Neural crest cell (in vitro differentiated cells): ENCODE results near the gene CLSTN2. TPM values are rescaled to one million over a fixed set of nuclear protein-coding genes. Genes with fewer than 3 reads are reported as not detected.

Experiments
- DNase-seq: peaks from one replicate; pipeline ENCODE4 v3.0.0; 2021; ENCODE audit warnings: low read depth, mixed read lengths, low spot score
- H3K27ac Mint-ChIP-seq: one replicate; pipeline ENCODE4 v1.8.0; 2021; ENCODE audit warnings: mild to moderate bottlenecking, mixed read lengths; ENCODE audit not compliant: unreplicated experiment
- H3K27me3 Mint-ChIP-seq: 2 replicates; pipeline ENCODE4 v1.8.0; 2021; ENCODE audit warnings: low read depth, mild to moderate bottlenecking, mixed read lengths
- H3K36me3 Mint-ChIP-seq: 2 replicates; pipeline ENCODE4 v1.8.0; 2021; ENCODE audit warnings: low read depth, mild to moderate bottlenecking, mixed read lengths
- H3K4me1 Mint-ChIP-seq: 2 replicates; pipeline ENCODE4 v1.8.0; 2021; ENCODE audit warnings: mixed read lengths
- H3K4me3 Mint-ChIP-seq: one replicate; pipeline ENCODE4 v1.8.0; 2021; ENCODE audit warnings: mild to moderate bottlenecking, mixed read lengths
- H3K9me3 Mint-ChIP-seq: 2 replicates; pipeline ENCODE4 v1.8.0; 2021; ENCODE audit warnings: mixed read lengths
- total RNA-seq: library from RNA; stranded (reverse); gene quantifications from 2 replicates; pipeline ENCODE4 v1.2.1, GENCODE V29; 2021
- TF ChIP-seq, protein P1 (sequence below): fragments of 200-600 bp; sonication (generic); conservative IDR thresholded peaks from 2 replicates; pipeline ENCODE4 v1.5.0; 2021; ENCODE audit warnings: antibody characterized with exemption, mild to moderate bottlenecking

Gene CLSTN2
- total RNA-seq, 1 donor from 2014 or later, result 1.9 TPM

DNA sequence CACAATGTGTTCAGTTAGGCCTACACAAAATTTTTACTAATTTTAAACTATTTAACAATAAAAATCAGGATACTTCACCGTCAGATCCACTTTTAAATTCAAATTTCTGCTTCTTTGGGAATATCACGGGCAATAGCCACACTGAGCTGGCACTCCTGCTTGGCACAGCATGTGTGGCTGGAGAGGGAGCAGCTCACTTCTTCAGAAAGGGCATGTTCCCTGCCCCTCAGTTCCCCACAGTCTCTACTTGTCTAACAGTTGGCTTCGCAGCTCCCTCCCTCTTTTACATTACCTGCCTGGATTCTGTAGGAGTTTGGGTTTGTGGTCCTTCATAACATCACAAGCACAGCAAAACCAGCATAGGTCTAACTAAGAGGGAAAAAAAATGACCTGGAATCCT is 666.9 kb downstream of the CLSTN2 start:
- H3K27me3 Mint-ChIP-seq, result no peaks in the 10 kb centered on the region
- H3K4me3 Mint-ChIP-seq, result no peak overlapping the region
- H3K36me3 Mint-ChIP-seq, result no peaks in the 10 kb centered on the region
- H3K9me3 Mint-ChIP-seq, result peaks cover 7% of the 10 kb centered on the region
- H3K27ac Mint-ChIP-seq, result no peak overlapping the region
- TF ChIP-seq, protein P1, sequence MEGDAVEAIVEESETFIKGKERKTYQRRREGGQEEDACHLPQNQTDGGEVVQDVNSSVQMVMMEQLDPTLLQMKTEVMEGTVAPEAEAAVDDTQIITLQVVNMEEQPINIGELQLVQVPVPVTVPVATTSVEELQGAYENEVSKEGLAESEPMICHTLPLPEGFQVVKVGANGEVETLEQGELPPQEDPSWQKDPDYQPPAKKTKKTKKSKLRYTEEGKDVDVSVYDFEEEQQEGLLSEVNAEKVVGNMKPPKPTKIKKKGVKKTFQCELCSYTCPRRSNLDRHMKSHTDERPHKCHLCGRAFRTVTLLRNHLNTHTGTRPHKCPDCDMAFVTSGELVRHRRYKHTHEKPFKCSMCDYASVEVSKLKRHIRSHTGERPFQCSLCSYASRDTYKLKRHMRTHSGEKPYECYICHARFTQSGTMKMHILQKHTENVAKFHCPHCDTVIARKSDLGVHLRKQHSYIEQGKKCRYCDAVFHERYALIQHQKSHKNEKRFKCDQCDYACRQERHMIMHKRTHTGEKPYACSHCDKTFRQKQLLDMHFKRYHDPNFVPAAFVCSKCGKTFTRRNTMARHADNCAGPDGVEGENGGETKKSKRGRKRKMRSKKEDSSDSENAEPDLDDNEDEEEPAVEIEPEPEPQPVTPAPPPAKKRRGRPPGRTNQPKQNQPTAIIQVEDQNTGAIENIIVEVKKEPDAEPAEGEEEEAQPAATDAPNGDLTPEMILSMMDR, result no peak
- DNase-seq, result no peak
- no peaks in the 10 kb centered on the region for H3K4me1 Mint-ChIP-seq

DNA sequence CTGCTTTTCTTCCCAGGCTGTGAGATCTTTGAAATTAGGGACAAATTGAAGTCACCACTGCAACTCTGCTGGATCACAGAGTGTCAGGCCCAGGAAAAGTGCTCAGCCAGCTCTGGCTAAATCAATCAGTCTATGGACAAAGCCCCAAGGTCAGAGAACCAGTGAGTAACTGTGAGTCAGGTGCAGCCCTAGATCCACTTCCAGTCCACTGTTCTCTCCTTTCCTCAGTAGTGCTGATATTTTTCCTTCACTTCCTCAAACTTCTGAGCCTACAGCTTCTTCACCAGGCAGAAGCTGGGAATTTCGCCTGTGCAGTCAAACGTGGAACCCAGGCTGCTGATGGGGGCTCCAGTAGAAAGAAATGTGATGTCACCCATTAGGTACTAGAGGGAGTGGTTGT is 667.8 kb downstream of the CLSTN2 start:
- Mint-ChIP-seq H3K27me3 (peaks cover 3% of the 10 kb centered on the region), H3K27ac (no peak overlapping the region), H3K36me3 (no peaks in the 10 kb centered on the region), H3K4me1 (no peaks in the 10 kb centered on the region), H3K4me3 (no peak overlapping the region), H3K9me3 (peaks cover 11% of the 10 kb centered on the region)
- TF ChIP-seq, protein P1, result no peak
- no peak for DNase-seq

DNA sequence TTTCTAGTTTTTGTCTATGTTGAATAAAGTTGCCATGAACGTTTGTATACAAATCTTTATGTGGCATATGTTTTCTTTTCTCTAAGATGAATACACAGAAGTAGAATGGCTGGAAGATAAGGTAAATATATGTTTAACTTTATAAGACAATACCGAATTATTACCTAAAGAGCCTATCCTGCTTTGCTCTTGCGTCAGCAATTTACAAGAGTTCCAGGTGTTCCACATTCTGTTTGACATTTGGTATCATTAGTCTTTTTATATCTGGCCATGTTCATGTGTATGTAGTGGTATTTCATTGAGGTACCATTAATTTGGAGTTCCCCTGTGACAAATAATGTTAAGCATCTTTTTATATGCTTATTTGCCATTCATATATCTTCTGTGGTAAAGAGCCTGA is 668.8 kb downstream of the CLSTN2 start:
- H3K4me3 Mint-ChIP-seq, result no peak overlapping the region

DNA sequence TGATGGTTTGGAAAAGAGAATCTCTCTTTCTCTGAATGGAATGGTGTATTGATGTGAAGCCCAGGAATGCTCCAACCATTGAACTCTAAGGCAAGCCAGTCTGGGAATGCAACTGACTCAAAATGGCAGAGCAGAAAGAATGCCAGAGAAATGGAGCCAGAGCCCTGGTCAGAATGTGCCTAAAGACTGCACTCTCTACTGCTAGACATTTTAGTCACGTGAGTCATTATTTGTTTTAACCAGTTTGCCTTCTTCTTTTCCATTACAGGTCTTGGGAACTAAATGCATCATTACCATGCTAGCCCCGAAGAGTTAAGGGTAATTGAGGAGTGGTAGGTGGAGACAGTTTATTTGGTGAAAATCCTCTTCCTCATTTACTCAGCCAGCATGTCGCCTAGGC is 675.6 kb downstream of the CLSTN2 start:
- H3K4me1 Mint-ChIP-seq, result no peaks in the 10 kb centered on the region
- TF ChIP-seq, protein P1, result no peak
- peaks cover 22% of the 10 kb centered on the region for H3K27me3 Mint-ChIP-seq
- no peaks in the 10 kb centered on the region for H3K36me3 Mint-ChIP-seq
- peaks cover 14% of the 10 kb centered on the region for H3K9me3 Mint-ChIP-seq
- no peak overlapping the region for H3K27ac Mint-ChIP-seq
- H3K4me3 Mint-ChIP-seq, result no peak overlapping the region
- DNase-seq, result no peak

More for the DNA sequence above, 668.8 kb downstream of the CLSTN2 start:
- TF ChIP-seq, protein P1, result no peak
- peaks cover 12% of the 10 kb centered on the region for H3K9me3 Mint-ChIP-seq
- H3K36me3 Mint-ChIP-seq, result no peaks in the 10 kb centered on the region
- peaks cover 8% of the 10 kb centered on the region for H3K27me3 Mint-ChIP-seq
- DNase-seq, result no peak
- no peak overlapping the region for H3K27ac Mint-ChIP-seq
- H3K4me1 Mint-ChIP-seq, result no peaks in the 10 kb centered on the region

DNA sequence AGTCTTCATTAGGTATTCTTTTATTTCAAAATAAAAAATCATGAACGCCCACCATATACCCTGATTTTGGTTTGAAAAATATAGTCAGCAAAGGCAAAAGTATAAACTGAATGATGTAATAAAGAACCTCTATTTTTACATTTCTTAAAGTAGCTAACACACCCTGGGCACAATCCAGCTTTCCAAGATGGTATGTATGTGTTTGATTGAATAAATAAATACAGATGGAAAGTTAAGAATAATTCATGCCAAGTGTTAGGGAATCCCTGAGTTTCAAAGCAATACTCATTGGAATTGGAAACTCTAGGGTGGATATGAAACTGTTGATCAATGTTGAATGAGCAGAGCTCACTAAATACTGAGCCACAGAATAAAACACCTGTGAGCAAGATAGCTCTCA is 679.0 kb downstream of the CLSTN2 start:
- H3K4me3 Mint-ChIP-seq, result no peak overlapping the region
- TF ChIP-seq, protein P1, result no peak
- H3K36me3 Mint-ChIP-seq, result no peaks in the 10 kb centered on the region
- peaks cover 10% of the 10 kb centered on the region for H3K9me3 Mint-ChIP-seq
- no peak for DNase-seq
- H3K27me3 Mint-ChIP-seq, result peaks cover 17% of the 10 kb centered on the region
- no peak overlapping the region for H3K27ac Mint-ChIP-seq
- no peaks in the 10 kb centered on the region for H3K4me1 Mint-ChIP-seq

DNA sequence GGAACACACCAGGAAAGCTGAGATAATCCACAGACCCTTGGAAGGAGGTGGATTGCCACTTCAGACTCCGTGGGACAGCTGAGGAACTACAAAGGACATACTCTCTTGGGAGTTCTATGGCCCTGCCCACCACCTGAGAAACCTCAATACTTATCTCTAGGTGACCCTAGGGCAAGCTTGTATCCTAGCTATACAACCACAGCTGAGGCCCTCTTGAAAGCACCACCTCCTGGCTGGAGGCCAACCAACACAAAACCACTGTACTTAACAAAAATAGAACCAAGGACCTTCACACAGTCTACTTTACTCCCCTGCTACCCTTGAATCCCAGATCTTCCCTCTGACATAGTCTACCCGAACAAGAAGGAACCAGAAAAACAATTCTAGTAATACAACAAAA is 682.1 kb downstream of the CLSTN2 start:
- Mint-ChIP-seq H3K27ac (no peak overlapping the region), H3K4me3 (no peak overlapping the region), H3K4me1 (no peaks in the 10 kb centered on the region), H3K9me3 (peaks cover 13% of the 10 kb centered on the region), H3K36me3 (no peaks in the 10 kb centered on the region), H3K27me3 (peaks cover 8% of the 10 kb centered on the region)
- DNase-seq, result no peak
- TF ChIP-seq, protein P1, result no peak
